Adrenal gland (tissue), 5 donors: ENCODE results near the gene ODAD4.

Experiments used
- CTCF ChIP-seq, 6 experiments: fragments of 450-650 bp in 4 of 6; fragments of 200-600 bp in 2 of 6; sonication (generic) in 1 of 6; IDR thresholded peaks; 1 replicate in 5 of 6; 2 replicates in 1 of 6; pipeline versions ENCODE4 v1.5.1 to v1.8.0; 2016 to 2021; ENCODE audit warnings: antibody characterized with exemption in 6 of 6, mild to moderate bottlenecking in 2 of 6, moderate library complexity in 1 of 6
- POLR2A ChIP-seq, 2 donors: fragments of 450-650 bp; IDR thresholded peaks; one replicate each; pipeline ENCODE4 v1.6.1; 2017; ENCODE audit warnings: antibody characterized with exemption in 2 of 2, mild to moderate bottlenecking in 2 of 2, moderate library complexity in 1 of 2
- donor health status: DM: no; HTN: no; CAD: no.

GRCh38 chr17:41913798-41914197 lies 16.6 kb upstream of the ODAD4 start:
- TF ChIP-seq CTCF (IDR thresholded peaks at IDR 0.05) = no peak
- no peak for TF ChIP-seq POLR2A (IDR thresholded peaks at IDR 0.05)
